BJ (cell line): ENCODE measurements around the gene CIB2. TPM values are rescaled to one million over a fixed set of nuclear protein-coding genes. Genes with fewer than 3 reads are reported as not detected.

Experiments
- CTCF ChIA-PET: fragments of 350-600 bp; formaldehyde crosslinking; extraction: SDS; loops from one replicate; lab custom pipeline; 2021; ENCODE audit warnings: antibody characterized with exemption, inconsistent platforms; lab: Yijun Ruan, JAX
- POLR2A ChIA-PET: fragments of 300-600 bp; sonication (Branson Sonifier 250); formaldehyde crosslinking; extraction: SDS; loops from one replicate; lab custom pipeline; 2021; ENCODE audit warnings: antibody characterized with exemption; lab: Charles Lee
- DNase-seq: peaks from one replicate; pipeline ENCODE4 v3.0.0-alpha.2; 2011; ENCODE audit warnings: low read depth
- H3K27me3 ChIP-seq: 2 replicates; pipeline ENCODE4 v1.6.0; 2011; ENCODE audit warnings: low read length; ENCODE audit not compliant: control insufficient read depth, insufficient read depth
- H3K36me3 ChIP-seq: 2 replicates; pipeline ENCODE4 v1.5.1; 2011; ENCODE audit warnings: low read length; ENCODE audit not compliant: control insufficient read depth, insufficient read depth
- H3K4me3 ChIP-seq: 2 replicates; pipeline ENCODE4 v1.5.1; 2011; ENCODE audit warnings: low read depth, mild to moderate bottlenecking, control low read depth, low read length
- CTCF ChIP-seq: IDR thresholded peaks from 2 replicates; pipeline ENCODE4 v1.5.1; 2011; ENCODE audit warnings: low read depth, mild to moderate bottlenecking, control low read depth, inconsistent platforms, low read length, moderate library complexity; ENCODE audit not compliant: insufficient read depth
- polyA plus RNA-seq: library from polyadenylated mRNA; depleted of rRNA; stranded (reverse); fragments of >200 nt; gene quantifications from 2 replicates; pipeline ENCODE4 v1.2.3, GENCODE V29; 2011

CIB2 gene
- polyA plus RNA-seq, 1 experiment: 7.4 TPM

GRCh38 chr15:78120523-78120922, 10.7 kb downstream of the CIB2 start:
- Histone ChIP-seq H3K27me3 (no peaks in the 10 kb centered on the region), H3K36me3 (no peaks in the 10 kb centered on the region), H3K4me3 (no peak overlapping the region)
- TF ChIP-seq CTCF: no peak
- ChIA-PET CTCF (interaction anchor here (0.9 to 1.3 kb wide), 6 partner anchors 10 to 161 kb away, joined by 3 to 5 read pairs (median 4); no protein-coding TSS in a partner anchor), POLR2A (no interaction called here)
- DNase-seq: no peak

- ChIA-PET POLR2A (no interaction called here), CTCF (interaction anchor here (0.6 to 14.4 kb wide), 23 partner anchors 11 to 1282 kb away, joined by 3 to 282 read pairs (median 4); partner anchors contain the start of genes ACSBG1 and CIB2)
- no peaks in the 10 kb centered on the region for H3K27me3 ChIP-seq
- no peak for TF ChIP-seq CTCF
- no peak for DNase-seq
- H3K36me3 ChIP-seq: no peaks in the 10 kb centered on the region
- no peak overlapping the region for H3K4me3 ChIP-seq
These were observed 18.7 kb downstream of the CIB2 start for GRCh38 chr15:78112551-78112950.

GRCh38 chr15:78111788-78112187, 19.5 kb downstream of the CIB2 start:
- no peak for DNase-seq
- no peak overlapping the region for H3K4me3 ChIP-seq
- TF ChIP-seq CTCF: no peak
- H3K36me3 ChIP-seq: no peaks in the 10 kb centered on the region
- H3K27me3 ChIP-seq: no peaks in the 10 kb centered on the region
- POLR2A ChIA-PET: no interaction called here
- CTCF ChIA-PET: interaction anchor here (0.6 to 14.4 kb wide), 18 partner anchors 10 to 598 kb away, joined by 3 to 282 read pairs (median 4); partner anchors contain the start of genes ACSBG1 and CIB2

- no peaks in the 10 kb centered on the region for H3K27me3 ChIP-seq
- POLR2A ChIA-PET: no interaction called here
- no peaks in the 10 kb centered on the region for H3K36me3 ChIP-seq
- CTCF ChIA-PET: interaction anchor here (1.0 to 14.4 kb wide), 15 partner anchors 9 to 599 kb away, joined by 3 to 282 read pairs (median 4); partner anchors contain the start of gene ACSBG1
- DNase-seq: no peak
- no peak overlapping the region for H3K4me3 ChIP-seq
- TF ChIP-seq CTCF: no peak
These were observed 20.2 kb downstream of the CIB2 start for GRCh38 chr15:78110916-78111475.

GRCh38 chr15:78110096-78110495, 21.1 kb downstream of the CIB2 start:
- DNase-seq: no peak
- TF ChIP-seq CTCF: no peak
- no peak overlapping the region for H3K4me3 ChIP-seq
- ChIA-PET POLR2A (no interaction called here), CTCF (interaction anchor here (0.8 to 14.4 kb wide), 11 partner anchors 9 to 200 kb away, joined by 3 to 282 read pairs (median 12); no protein-coding TSS in a partner anchor)
- no peaks in the 10 kb centered on the region for H3K36me3 ChIP-seq
- H3K27me3 ChIP-seq: no peaks in the 10 kb centered on the region
